Measurements from ENCODE around the gene GPHN.

DNA sequence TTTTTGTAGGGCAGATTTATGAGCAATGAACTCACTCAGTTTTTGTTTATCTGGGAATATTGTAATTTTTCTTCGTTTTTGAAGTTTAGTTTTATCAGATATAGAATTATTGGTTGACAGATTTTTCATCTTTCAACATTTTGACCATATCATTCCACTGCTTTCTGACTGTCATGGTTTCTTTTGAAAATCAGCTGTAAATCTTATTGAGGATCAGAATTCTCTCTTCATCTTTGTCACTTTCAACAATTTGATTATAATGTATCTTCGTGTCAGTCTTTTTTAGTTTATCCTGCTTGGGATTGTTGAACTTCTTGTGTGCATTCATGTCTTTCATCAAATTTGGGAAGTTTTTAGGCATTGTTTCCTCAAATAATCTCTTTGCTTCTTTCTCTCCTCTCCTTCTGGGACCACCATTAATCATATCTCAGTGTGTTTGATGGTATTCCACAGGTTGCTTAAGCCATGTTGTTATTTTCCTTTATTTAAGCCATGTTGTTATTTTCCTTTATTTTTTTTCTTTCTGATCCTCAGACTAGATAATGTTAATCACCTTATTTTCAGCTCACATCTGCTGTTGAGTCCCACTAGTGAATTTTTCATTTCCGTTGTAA, 451.6 kb downstream of the GPHN start:
- no peak for TF ChIP-seq CTCF (IDR thresholded peaks at IDR 0.05)
- no peak for TF ChIP-seq POLR2A (IDR thresholded peaks at IDR 0.05; ENCODE audit: low read depth)

Data from esophagus muscularis mucosa (tissue), 3 donors.